GM10266 (cell line): Measurements from ENCODE around the gene MAGI1.

Experiments
- DNase-seq: peaks from one replicate; pipeline ENCODE4 v3.0.0; 2012; ENCODE audit errors: extremely low spot score
- CTCF ChIP-seq: IDR thresholded peaks from 2 replicates; pipeline ENCODE4 v1.5.1; 2012; ENCODE audit warnings: mild to moderate bottlenecking, low read depth; ENCODE audit not compliant: control insufficient read depth, insufficient read depth; ENCODE audit errors: missing control alignments

Gene MAGI1

GRCh38 chr3:65814845-65815578 is 223.7 kb downstream of the MAGI1 start:
- DNase-seq, result no peak
- TF ChIP-seq CTCF, result no peak

- no peak for DNase-seq
- TF ChIP-seq CTCF, result no peak
These were observed 226.8 kb downstream of the MAGI1 start for GRCh38 chr3:65811892-65812291.

DNA sequence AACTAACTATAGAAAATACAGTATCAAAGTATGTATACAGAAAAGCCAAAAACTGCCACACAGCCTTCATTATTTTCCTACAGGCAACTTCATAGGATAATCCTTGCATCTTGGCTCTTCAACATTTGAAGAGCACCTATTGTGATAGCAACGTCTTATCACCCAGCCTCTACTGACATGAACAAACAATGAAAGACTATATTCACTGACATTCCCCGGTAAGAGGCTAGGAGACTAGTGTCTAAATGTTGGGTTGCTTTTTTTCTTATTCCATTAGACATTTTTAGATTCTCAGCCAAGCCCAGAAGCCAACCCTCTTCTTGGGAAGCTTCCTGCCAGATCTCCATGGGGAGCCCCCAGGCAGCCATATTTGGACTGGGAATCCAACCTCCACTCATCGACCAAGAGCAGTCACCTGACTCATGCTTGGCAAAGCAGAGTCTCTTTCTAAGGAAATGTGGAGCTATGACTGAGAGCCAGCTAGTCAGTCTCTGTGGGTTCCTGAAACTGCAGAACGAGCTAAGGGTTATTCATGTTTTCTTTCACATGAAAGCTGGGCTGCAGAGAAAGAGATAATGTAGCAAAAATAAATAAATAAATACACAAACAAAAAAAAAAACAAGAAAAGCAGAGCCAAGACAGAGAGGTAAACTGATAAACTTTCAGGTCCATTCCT is 227.5 kb downstream of the MAGI1 start:
- no peak for DNase-seq
- TF ChIP-seq CTCF, result no peak

GRCh38 chr3:65810302-65810701 is 228.4 kb downstream of the MAGI1 start:
- TF ChIP-seq CTCF, result no peak
- no peak for DNase-seq

DNA sequence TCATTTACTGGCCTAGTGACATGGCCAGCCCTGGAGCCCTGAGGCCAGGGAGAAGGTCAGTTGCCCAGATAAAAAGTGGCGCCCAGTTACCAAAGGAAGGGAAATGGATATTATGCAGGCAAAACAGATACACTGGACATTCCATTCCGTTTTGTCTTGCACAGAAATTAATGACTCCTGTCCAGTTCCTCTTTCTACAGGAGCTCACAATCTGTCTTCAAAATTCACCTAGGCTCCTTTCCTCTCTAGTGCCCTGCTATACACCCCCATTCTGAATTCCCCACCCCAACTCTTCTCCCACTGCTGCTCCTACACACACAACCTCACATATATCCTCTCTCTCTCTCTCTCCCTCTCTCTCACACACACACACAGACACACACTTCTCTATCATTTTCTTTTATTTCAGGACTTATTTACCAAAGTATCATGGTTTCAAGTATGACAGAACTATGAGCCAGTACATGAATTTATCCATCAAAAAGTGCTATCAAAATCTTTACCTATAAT is 229.0 kb downstream of the MAGI1 start:
- no peak for TF ChIP-seq CTCF
- no peak for DNase-seq

DNA sequence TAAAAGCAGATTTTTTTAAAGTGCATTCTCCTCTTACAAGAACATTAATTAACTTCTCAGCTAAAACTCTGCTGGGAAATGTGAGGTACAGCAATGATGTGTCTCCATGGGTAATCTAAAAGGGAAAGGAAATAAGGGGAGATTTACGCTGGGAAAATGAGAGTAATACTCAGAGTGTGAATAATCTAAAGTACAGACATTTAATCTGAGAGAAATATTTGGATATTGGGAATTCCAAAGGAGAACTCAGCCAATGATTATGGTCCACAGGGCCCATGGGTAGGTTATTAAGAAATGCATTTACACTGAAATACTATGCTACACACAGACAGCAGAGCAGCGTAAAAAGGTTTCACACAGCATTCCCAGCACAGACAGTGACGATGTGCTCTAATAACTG is 229.9 kb downstream of the MAGI1 start:
- no peak for TF ChIP-seq CTCF

DNA sequence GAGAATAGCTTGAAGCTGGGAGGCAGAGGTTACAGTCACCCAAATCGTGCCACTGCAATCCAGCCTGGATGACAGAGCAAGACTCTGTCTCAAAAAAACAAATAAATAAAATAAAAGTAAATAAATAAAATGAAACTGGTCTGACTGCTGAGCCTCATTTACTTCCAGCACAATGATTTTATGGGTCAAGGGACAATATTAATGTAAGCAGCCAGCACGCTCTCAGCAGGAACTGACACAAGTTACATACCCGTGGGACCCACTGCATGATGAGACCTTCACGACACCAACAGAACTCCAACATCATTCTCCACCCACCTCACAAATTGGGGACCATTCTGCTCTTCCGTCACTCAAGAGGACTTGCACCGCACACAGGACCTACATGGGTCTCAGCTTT is 230.3 kb downstream of the MAGI1 start:
- TF ChIP-seq CTCF, result no peak
- DNase-seq, result no peak

More for the DNA sequence above, 229.9 kb downstream of the MAGI1 start:
- no peak for DNase-seq
